OCI-LY7 (cell line): ENCODE data around the gene DUSP16. TPM values are rescaled to one million over a fixed set of nuclear protein-coding genes. Genes with fewer than 3 reads are reported as not detected.

ENCODE experiments used
- BruUV-seq: library from RNA; stranded (reverse); fragments of 400-500 nt; replicated peaks from 2 replicates; lab custom pipeline; 2021; lab: Mats Ljungman, UMichigan
- CTCF ChIA-PET: fragments of 300-600 bp; sonication (Branson Sonifier 250); formaldehyde crosslinking; loops from one replicate; lab custom pipeline; 2022; ENCODE audit warnings: antibody characterized with exemption; ENCODE audit not compliant: unreplicated experiment; lab: Charles Lee
- POLR2A ChIA-PET: fragments of 300-600 bp; sonication (Branson Sonifier 250); formaldehyde crosslinking; loops from one replicate; lab custom pipeline; 2022; ENCODE audit warnings: antibody characterized with exemption; lab: Charles Lee
- DNase-seq: peaks from one replicate; pipeline ENCODE4 v3.0.0-alpha.2; 2015; ENCODE audit warnings: low spot score
- H2AFZ ChIP-seq: fragments of 200-600 bp; sonication (generic), shearing (Covaris generic); 2 replicates; pipeline ENCODE4 v1.6.1; 2014; ENCODE audit warnings: mild to moderate bottlenecking, antibody characterized with exemption, low read length, moderate library complexity
- H3K27ac ChIP-seq: fragments of 200-600 bp; sonication (generic); 2 replicates; pipeline ENCODE4 v1.5.1; 2014; ENCODE audit warnings: mixed run types, low read depth, mild to moderate bottlenecking, moderate library complexity, low read length, inconsistent platforms; ENCODE audit not compliant: poor library complexity, severe bottlenecking
- H3K36me3 ChIP-seq: fragments of 200-600 bp; sonication (generic); 2 replicates; pipeline ENCODE4 v1.6.1; 2014; ENCODE audit warnings: mild to moderate bottlenecking, antibody characterized with exemption, low read length, moderate library complexity, mixed read lengths; ENCODE audit not compliant: insufficient read depth
- H3K4me1 ChIP-seq: fragments of 200-600 bp; sonication (generic); 2 replicates; pipeline ENCODE4 v1.5.1; 2014; ENCODE audit warnings: mild to moderate bottlenecking, low read length; ENCODE audit not compliant: insufficient read depth, poor library complexity, severe bottlenecking
- H3K4me2 ChIP-seq: fragments of 200-600 bp; sonication (generic); 2 replicates; pipeline ENCODE4 v1.6.1; 2014; ENCODE audit warnings: mild to moderate bottlenecking, low read length
- H3K4me3 ChIP-seq: fragments of 200-600 bp; sonication (generic); 2 replicates; pipeline ENCODE4 v1.5.1; 2014; ENCODE audit warnings: mild to moderate bottlenecking, low read depth, low read length; ENCODE audit not compliant: poor library complexity, severe bottlenecking
- H3K79me2 ChIP-seq: fragments of 200-600 bp; sonication (generic); 2 replicates; pipeline ENCODE4 v1.6.1; 2016; ENCODE audit warnings: low read depth, mild to moderate bottlenecking, low read length, moderate library complexity, mixed read lengths; ENCODE audit not compliant: insufficient read depth
- H3K9me2 ChIP-seq: fragments of 200-600 bp; sonication (generic); 2 replicates; pipeline ENCODE4 v1.6.1; 2016; ENCODE audit warnings: mild to moderate bottlenecking, low read length, mixed read lengths; ENCODE audit not compliant: insufficient read depth
- H3K9me3 ChIP-seq: fragments of 200-600 bp; sonication (generic); 2 replicates; pipeline ENCODE4 v1.6.1; 2014; ENCODE audit warnings: mild to moderate bottlenecking, mixed run types, low read length, mixed read lengths
- H4K20me1 ChIP-seq: fragments of 200-600 bp; sonication (generic); 2 replicates; pipeline ENCODE4 v1.6.1; 2014; ENCODE audit warnings: mild to moderate bottlenecking, antibody characterized with exemption, low read length, moderate library complexity, mixed read lengths; ENCODE audit not compliant: insufficient read depth
- CTCF ChIP-seq: fragments of 200-600 bp; sonication (generic); conservative IDR thresholded peaks from 2 replicates; pipeline ENCODE4 v1.5.1; 2014; ENCODE audit warnings: mild to moderate bottlenecking, antibody characterized with exemption, low read length, moderate library complexity, mixed read lengths
- EZH2phosphoT487 ChIP-seq: fragments of 200-600 bp; sonication (generic); IDR thresholded peaks from 2 replicates; pipeline ENCODE4 v1.6.1; 2018; ENCODE audit warnings: low read depth, borderline replicate concordance, mild to moderate bottlenecking, mixed run types, antibody characterized with exemption, low read length, moderate library complexity, mixed read lengths
- intact Hi-C: fragments of 100-400 bp; cut with micrococcal nuclease; formaldehyde crosslinking; loops from one replicate; pipeline ENCODE4 v1.10.0; 2022; ENCODE audit not compliant: unreplicated experiment
- total RNA-seq, 2 experiments: library from RNA; depleted of rRNA in 1 of 2; stranded (reverse); fragments of >200 nt in 1 of 2; shearing (Covaris generic) in 1 of 2; gene quantifications; 2 replicates each; pipeline ENCODE4 v1.2.3, GENCODE V29; 2014 to 2022

DUSP16 gene
- total RNA-seq, 2 experiments from 2014 or later = 2.8 to 11.8 TPM

DNA sequence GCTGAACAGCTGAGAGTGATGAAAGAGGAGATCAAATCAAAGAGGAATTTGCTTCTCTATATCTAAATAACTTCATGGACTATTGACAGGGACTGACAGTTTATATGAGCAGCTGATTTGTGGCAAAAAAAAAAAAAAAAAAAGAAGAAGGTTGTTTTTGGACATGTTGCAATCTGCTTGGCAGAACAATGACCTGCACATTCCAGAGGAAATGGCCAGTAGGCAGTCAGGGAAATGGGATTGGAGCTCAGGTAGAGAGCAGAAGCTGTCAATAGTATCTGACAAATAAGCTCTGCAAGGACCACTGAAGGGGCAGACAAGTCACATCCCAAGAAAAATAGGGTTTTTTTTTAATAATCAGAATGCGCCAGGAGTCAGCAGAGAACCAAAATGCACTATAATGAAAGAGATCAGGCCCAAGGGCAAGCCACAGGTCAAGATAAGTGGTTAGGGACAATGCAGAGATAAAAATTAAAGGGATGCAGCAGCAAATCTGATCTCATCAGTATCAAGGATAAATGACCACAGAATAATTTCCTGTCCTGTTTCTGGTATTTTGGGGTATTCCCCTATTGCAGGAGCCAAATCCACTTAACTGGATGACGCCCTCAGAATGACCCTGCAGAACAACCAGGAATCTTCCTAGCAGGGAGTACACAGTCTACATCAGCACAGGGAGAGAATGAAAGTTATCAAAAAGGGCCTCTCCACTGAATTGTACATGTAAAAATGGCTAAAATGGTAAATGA is 22.6 kb upstream of the DUSP16 start:
- Histone ChIP-seq H3K36me3 (no peaks in the 10 kb centered on the region), H3K9me3 (no peaks in the 10 kb centered on the region), H3K79me2 (no peaks in the 10 kb centered on the region), H3K4me3 (no peak overlapping the region), H3K9me2 (no peaks in the 10 kb centered on the region), H3K4me2 (no peak overlapping the region), H2AFZ (no peak overlapping the region), H3K4me1 (no peaks in the 10 kb centered on the region), H4K20me1 (no peaks in the 10 kb centered on the region), H3K27ac (no peak overlapping the region)
- TF ChIP-seq CTCF (no peak), EZH2phosphoT487 (no peak)
- intact Hi-C loops = no loop called here
- CTCF ChIA-PET = no interaction called here
- POLR2A ChIA-PET = interaction anchor here (0.5 to 0.8 kb wide), 2 partner anchors 8 to 120 kb away, joined by 4 to 6 read pairs; no protein-coding TSS in a partner anchor
- DNase-seq = no peak
- BruUV-seq = no TSS peak

GRCh38 chr12:12583510-12584178 is 21.0 kb upstream of the DUSP16 start:
- Histone ChIP-seq H3K9me3 (no peaks in the 10 kb centered on the region), H3K9me2 (no peaks in the 10 kb centered on the region), H3K27ac (no peak overlapping the region), H2AFZ (no peak overlapping the region), H3K4me3 (no peak overlapping the region), H3K79me2 (no peaks in the 10 kb centered on the region), H3K4me2 (no peak overlapping the region), H3K36me3 (no peaks in the 10 kb centered on the region), H3K4me1 (no peaks in the 10 kb centered on the region), H4K20me1 (no peaks in the 10 kb centered on the region)
- CTCF ChIA-PET = no interaction called here
- no TSS peak for BruUV-seq
- DNase-seq = no peak
- TF ChIP-seq CTCF = no peak
- TF ChIP-seq EZH2phosphoT487 = no peak
- POLR2A ChIA-PET = interaction anchor here (0.5 kb wide), 1 partner anchor 35 kb away, joined by 3 read pairs; no protein-coding TSS in a partner anchor
- intact Hi-C loops = no loop called here

- CTCF ChIA-PET = no interaction called here
- no TSS peak for BruUV-seq
- no peaks in the 10 kb centered on the region for H3K9me2 ChIP-seq
- H3K9me3 ChIP-seq = no peaks in the 10 kb centered on the region
- H4K20me1 ChIP-seq = no peaks in the 10 kb centered on the region
- H3K27ac ChIP-seq = no peak overlapping the region
- no peak overlapping the region for H3K4me3 ChIP-seq
- H3K79me2 ChIP-seq = no peaks in the 10 kb centered on the region
- H3K4me1 ChIP-seq = no peaks in the 10 kb centered on the region
- DNase-seq = no peak
- intact Hi-C loops = no loop called here
- H2AFZ ChIP-seq = peak overlapping the region; percentile 39
- TF ChIP-seq CTCF (no peak), EZH2phosphoT487 (no peak)
- POLR2A ChIA-PET = no interaction called here
- no peaks in the 10 kb centered on the region for H3K36me3 ChIP-seq
- no peak overlapping the region for H3K4me2 ChIP-seq
Measured at GRCh38 chr12:12582895-12583303, 20.2 kb upstream of the DUSP16 start.
